GM19397 (cell line): ENCODE results near the gene ACP6.

Experiments used
- ATAC-seq: cut with Tn5 transposase; IDR thresholded peaks from one replicate; pipeline ENCODE4 v1.9.1; 2021; ENCODE audit warnings: mild to moderate bottlenecking, moderate library complexity; ENCODE audit not compliant: unreplicated experiment

The ACP6 gene

DNA sequence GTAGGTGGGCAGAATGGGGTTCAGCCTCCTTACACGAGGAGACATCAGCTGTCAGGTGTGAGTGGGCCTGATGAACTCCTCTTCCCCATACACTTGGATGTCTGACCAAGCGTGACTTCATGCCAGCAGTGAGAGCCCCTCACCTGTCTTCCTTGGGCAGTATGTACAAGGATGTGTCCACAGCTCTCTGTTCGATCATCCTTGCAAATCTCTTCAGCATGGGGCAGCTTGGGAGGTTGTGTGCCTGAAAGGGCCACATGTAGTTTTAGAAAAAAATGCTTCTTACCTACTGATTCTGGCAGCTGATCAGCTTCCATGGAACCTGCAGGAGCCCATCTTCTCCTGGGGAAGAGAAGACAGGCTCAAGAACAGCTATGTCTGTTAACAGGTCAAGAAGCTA is 18.0 kb downstream of the ACP6 start:
- no peak for ATAC-seq

DNA sequence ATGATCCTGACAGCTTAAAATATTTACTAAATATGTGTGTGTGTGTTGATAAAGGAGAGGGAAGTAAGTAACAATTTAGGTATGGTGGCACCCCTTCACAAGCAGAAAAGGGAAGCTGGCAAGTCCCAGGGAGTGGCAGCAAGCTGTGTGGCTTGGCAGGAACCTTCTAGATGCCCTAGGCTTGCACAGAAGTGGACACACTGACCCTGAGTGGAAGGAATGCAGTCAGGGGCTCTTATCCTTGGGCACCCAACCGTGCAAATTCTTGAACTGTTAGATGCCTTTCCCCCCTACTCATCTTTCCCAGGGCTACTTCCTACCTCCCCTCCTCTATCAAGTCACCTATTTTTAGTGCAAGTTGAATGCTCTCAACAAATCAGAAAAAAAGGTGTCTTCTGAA is 18.9 kb downstream of the ACP6 start:
- no peak for ATAC-seq

DNA sequence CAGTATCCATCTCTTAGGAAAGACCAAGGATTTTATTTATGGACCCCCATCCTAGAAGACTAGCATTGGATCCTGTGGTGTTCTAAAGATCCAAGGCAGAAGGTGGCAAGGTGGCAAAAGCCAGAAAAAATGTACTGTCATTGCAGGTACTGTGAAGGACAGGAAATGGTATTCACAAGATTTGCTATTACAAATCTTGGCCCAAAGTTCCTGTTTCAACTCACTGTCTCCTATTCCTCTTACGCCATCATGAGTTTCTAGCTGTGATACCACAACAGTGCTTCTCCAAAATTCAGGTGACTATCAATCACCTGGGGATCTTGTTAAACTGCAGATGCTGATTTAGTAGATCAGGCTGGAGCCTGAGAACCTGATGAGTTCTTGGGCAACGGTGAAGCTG is 21.4 kb downstream of the ACP6 start:
- no peak for ATAC-seq

DNA sequence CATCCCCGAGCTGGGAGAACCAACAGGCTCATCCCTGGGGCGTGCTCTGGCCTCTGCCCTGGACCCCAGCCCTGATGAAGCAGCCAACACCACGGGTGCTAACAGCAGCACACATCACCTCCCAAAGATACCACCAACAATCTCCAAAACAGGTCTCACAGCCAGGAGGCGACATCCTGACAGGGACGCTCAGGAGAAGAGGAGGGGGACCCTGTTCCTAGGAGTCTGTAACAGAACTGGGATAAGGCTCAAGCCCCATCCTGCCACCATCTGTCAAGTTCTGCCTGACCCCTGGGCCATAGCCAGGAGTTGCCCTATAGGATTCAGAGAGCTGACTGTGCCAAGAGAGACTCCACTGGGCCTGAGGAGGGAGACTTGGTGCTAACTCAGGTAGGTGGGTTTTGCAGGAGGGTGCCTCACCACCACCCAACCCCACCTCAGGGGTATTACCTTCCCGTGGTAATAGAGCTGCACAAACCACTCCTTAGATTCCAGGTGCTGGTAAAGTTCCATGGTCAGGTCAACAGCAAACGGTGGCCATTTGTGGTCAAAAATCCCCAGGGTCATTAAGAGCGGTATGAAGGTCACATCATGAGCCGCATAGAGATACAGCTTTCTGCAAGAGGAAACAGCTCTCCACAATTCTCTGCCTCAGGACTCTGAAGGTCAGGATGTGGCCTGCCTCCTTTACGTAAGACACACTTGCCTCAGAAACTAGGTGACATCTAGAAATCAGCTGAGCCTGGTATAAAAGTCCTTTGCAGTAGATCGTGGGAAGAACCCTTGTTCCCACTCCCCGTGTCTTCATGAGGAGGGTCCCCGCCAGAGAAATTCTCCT is 22.3 kb downstream of the ACP6 start:
- no peak for ATAC-seq

DNA sequence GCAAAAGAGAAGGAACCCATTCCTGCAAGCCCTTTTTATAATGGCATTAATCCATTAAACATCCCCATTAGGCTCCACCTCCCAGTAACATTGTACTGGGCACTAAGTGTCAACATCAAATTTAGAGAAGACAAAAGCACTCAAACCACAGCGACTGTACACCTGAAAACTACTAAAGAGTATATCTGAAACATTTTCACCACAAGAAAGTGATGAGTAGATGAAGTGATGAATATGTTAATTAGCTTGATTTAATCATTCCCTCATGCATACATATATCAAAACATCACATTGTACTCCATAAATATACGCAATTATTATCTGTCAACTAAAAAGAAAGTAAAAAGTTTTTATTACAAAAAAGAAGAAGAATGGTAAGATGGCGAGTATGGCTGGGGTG is 26.4 kb downstream of the ACP6 start:
- no peak for ATAC-seq

DNA sequence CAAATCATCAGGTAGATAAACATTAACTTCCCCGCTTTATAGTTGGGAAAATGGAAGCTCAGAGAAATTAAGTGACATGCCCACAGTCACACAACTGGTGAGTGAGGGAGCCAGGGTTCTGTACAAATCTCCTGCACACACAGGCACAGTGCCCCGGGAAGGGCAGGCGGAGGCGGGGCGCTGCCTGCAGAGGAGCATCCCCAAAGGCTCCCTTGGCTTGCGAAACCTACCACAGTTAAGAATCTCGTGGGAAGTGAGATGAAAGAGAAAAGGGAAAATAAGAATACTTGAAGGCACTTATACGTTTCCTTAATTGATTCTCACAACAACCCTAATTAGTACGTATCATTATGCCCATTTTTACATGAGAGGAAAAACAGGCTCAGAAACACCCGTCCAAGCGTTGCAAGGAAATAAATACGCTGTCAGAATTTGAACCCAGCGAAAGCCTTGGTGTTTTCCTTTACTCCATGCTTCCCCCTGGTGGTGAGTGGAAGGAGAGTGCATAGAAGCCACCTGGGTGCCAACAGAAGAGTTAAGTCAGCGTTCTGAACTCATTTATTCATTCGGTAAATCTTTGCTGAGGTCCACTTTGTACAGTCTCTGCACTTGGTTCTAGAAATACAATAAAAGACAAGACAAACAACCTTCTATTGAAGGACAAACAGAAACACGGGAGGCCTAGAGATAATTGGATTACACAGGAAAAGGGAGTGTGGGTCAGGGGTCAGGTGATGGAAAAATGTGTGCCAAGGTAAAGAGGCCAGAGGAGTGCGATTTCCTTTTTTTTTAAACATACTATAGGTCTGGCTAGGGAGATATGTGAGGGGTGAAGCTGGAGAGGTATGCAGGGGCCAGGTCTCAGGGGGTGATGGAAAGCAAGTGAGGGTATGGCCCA is 28.4 kb downstream of the ACP6 start:
- ATAC-seq: no peak

DNA sequence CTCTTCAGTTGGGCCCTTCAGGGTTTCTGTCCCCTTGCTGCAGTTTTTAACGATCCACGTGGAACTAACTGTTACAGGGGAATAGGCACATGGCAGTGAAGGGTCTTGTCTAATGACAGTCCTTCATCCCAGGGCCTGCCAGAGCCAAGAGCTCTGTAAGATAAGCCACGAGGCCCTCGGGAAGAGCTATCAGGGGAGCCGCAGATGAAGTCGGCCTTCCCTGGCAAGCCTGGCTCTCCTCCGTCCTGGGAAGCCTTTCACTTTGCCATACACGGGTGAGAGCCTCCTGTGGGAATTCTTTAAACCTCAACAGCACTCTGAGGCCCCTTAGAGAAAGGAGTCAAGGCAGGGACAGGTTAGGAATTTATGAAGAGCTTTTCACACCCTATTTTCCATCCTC is 29.0 kb downstream of the ACP6 start:
- no peak for ATAC-seq

DNA sequence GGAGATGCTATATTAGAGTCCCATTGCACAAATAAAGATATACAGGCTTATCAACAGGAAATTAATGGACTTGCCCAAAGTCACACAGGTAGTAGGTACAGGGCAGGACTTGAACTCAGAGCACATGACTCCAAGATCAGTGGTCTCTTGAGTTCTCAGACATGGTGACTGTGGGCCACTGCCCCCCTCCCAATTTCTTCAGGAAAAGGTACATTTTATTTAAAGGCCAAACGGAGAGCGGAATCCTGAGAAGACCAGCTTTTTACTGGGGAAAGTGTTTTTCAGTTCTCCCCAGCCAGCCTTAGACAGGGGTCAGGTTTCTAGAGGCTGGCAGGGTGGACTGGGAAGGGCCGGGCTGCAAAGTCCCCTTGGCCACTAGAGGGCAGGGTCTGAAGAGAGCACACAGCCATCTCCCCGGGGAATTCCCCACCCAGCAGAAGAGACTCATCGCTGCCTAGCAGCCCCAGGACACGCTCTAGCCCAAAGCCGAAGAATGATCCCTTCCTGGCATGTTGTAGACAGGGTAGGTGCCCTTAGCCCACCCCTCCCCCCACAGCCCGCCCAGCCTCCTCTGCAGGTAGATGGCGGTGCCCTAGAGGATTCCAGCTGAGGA is 29.7 kb downstream of the ACP6 start:
- peak; percentile 90 for ATAC-seq

DNA sequence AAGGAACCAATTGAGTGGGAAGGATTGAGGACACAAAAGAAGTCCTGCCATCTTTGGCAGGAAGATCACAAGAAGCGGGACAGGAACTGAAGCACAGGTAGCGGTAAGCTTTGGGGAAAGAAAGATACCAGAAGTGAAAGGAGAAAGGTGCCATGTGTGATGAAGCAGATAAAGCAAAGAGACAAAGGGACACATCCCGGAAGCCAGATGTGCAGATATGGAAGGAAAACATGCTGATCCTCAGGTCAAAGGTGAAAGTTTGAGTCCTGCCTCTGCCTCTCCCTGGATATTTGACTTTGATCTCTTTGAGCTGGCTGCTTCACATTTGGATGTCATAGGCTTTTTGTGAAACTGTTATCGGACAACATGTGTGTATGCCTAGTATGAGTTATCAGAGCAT is 34.0 kb downstream of the ACP6 start:
- ATAC-seq: no peak

DNA sequence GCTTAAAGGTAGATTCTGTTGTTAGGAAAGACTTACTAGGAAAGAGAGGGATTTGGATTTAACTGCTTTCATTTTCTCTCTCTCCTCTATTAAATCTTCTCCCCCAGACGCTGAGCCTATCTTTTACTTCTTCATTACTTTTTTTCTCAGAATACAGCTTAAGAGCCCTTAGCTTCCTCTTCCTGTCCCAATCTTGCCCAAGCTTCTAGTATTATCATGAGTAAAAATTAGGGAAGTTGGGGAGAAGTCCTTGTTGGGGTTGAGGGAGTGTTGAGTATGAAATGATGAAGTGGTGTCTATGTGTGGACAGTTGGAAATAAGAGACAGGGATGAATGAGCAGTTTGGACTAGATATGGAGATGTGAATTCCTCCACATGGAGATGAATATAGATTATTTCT is 35.0 kb downstream of the ACP6 start:
- ATAC-seq: no peak

DNA sequence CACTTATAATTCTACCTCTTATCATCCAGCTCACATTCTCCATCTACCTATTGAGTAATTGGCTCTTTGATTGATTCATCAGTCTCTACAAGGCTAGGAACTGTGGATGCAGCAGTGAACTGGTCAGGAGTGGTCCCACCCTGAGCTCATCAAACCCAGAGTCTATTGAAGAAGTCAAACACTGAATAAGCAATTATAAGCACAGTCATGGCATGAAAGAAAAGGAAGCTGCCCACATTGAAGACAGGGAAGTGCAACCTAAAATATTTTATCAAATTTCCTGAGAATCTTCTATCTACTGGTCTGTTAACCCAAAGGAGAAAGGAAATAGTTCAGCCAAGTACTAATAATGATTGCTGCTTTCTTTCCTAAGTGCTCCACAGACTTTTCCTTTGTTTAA is 35.7 kb downstream of the ACP6 start:
- no peak for ATAC-seq

DNA sequence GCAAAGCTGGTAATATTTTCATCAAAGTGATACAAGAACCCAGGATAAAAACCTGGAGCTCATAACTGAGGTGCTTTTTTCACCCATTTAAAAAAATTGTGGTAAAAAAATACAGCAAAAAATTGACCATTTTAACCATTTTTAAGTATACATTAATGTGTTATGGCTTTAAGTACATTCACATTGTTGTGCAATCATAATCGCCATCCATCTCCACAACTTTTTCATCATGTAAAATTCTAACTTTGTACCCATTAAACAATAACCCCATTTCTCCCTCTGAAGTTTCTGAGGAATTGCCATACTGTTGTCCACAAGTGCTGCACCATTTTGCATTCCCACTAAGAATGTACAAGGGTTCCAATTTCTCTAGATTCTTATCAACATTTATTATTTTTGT is 36.6 kb downstream of the ACP6 start:
- no peak for ATAC-seq

DNA sequence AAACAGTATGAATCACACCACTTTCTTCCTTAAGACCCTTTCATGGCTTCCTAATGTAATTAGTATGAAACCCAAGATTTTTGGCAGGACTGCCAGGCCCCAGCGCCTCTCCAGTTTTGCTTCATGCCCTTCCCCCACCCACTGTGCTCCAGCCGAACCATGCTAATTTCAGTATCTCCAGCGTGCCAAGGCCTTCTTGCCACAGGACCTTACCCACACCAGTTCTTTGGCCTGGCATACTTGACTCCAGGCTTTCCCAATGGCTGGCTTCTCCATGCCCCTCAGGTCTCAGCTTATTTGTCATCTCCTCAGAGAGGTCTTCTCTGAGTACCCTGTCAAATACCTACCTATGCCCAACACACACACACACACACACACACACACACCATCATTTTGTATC is 38.5 kb downstream of the ACP6 start:
- no peak for ATAC-seq

DNA sequence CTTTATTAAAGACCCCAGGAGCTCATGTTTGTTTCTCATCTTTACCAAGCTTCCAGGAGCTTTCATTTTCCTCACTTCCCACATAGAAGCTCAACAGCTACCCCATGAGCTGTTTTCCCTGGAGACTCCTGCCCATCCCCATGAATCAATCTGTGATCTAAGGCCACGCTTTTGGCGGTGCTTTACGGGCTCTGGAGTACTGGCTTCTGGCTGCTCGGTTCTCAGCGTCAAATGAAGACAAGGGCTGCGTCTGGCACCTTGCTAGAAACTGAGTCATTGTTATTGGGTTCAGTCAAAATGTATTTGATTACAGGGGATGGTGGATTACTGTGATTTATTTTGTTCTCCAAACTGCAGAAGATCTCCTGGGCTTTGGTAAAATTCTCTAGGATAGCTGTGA is 39.9 kb downstream of the ACP6 start:
- ATAC-seq: no peak

DNA sequence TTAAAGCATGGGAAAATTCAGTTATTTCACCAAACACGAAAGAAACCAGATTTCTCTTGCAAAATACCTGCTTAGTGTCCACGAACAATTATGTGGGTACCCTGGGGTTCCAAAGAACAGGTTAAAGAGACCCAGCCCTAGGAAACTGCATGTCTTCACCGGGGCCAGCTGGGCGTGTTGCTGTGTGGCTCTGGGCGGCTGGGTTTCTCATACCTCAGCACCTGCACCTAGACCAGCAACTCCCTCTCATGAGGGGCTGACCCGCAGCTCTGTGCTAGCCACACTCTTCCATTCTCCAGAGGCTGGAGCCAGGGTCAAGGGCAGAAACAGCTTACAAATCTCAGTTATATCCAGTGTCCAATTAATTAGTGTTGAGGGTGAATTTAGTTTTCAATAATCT is 40.3 kb downstream of the ACP6 start:
- ATAC-seq: no peak

DNA sequence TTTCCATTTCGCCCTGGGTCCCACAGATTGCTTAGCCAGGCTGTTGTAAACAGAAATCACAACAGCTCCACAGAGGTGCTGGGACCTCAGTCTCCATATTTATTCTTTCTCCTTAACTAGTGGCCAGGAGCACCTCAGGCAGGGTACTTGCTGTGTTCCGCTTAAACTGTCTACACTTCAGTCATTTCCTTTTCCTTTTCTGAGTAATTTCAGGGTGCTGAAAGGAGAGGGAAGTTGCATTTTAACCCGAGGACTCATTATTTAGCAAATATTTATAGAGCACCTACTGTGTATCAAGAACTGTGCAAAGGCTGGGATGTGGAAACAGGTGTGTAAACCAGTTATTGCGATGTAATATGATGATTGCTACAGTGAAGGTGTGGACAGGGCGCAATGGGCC is 41.9 kb downstream of the ACP6 start:
- no peak for ATAC-seq

DNA sequence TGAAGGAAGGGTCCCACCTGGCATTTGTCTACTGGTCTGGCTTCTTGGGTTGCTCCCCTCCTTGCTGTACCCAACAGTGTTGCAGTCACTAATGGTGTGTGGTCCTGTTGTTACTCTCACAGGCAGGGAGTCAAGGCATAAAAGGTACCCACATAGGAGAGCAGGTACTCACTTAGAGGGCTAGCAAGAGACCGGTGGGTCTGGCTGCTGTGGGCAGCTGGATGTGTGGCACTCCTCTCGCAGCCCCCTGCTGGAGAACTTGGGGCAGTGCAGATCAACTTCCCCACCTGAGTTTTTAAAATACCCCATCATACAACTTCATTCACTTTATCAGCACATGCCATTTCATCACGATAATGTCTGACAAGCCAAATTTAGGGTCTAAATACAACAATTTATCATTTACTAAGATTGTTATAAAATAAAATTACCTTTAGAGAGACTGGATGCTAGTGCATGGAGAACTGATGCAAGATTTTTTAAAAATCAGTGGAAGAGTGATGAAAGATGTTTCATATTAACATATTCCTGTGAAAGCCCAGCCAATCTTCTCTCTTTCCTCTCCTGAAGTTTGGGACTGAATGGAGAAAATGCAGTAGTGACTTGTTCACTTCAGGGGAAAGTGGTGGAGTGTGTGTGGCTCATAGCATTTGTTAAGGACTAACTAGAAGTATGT is 42.8 kb downstream of the ACP6 start:
- ATAC-seq: no peak

DNA sequence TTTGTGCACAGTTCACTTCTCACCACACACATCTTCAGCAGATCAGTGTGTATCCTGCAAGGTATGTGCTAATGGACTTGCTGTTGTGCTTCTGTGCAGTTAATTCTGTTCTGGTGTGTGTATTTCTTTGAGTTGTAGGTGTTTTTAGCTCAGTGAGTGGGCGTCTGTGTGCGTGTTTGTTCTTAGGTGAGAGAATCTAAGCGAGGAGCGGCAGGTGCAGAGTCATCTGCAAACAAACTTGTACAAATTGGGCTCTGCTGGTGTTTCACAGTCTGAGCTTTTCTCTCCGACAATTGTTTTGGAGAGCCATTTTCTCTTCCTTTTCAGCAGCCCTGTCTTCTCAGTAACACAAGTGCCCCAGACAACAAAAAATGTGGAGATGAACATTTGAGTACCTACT is 43.6 kb downstream of the ACP6 start:
- no peak for ATAC-seq

DNA sequence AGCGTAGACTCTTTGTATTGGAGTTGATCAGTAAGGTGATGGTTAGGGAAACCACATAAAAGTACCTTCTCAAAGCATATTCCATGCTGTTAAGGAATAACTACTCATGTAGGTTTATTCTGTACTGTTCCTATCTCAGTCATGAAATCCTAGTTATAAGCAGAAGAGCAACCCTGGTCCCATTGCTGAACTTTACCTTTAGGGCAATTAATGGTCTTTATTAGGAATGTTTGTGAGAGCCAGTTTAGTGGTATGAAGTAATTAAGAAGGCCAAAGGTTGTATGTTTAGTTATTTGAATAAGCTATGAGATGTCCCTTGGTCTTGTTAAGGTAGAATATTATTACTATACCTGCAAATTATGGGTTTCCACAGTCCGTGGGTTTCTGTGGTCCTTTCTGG is 44.0 kb downstream of the ACP6 start:
- no peak for ATAC-seq

DNA sequence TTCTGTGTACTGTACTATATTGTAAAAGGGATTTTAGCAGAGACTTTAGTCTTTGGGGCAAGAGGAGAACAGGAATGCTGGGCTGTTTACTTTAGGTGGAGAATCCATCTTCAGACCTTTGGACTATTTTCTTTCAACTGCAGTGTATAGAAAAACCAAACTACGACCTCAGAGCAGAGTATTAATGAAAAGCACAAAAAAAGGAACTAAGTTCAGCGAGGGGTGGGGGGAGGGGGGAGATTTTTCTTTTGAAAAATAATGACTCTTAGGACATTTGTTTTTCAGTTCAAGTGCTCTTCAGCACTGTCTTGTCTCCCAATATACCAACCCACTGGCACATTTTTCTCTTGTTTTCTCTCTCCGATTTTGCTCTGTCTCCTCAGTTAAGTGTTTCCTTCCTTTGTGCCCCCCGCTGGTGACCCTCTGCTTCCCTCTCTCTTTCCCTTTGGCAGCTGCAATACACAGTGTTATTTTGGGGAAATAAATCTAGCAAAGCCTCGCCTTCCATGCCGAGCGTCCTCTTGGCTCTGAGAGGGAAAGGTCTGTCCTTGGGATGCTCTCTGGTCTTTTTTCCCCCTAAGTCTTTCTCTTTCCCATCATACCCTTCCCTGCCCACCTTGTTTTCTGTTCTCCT is 44.8 kb downstream of the ACP6 start:
- no peak for ATAC-seq

DNA sequence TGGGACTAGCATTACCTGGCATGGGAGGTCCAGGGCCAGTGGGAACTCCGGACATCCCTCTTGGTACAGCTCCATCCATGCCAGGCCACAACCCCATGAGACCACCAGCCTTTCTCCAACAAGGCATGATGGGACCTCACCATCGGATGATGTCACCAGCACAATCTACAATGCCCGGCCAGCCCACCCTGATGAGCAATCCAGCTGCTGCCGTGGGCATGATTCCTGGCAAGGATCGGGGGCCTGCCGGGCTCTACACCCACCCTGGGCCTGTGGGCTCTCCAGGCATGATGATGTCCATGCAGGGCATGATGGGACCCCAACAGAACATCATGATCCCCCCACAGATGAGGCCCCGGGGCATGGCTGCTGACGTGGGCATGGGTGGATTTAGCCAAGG is 45.8 kb downstream of the ACP6 start:
- ATAC-seq: no peak
